Suprapubic skin (tissue), 4 donors: ENCODE measurements around the gene MAP4K5. TPM values are rescaled to one million over a fixed set of nuclear protein-coding genes. Genes with fewer than 3 reads are reported as not detected.

Experiments used
- DNase-seq, 2 donors: peaks; one replicate each; pipeline ENCODE4 v3.0.0-alpha.2; 2019; ENCODE audit warnings: low spot score in 2 of 2
- H3K27ac ChIP-seq: fragments of 200-600 bp; sonication (generic); one replicate; pipeline ENCODE4 v1.5.1; 2019
- H3K27me3 ChIP-seq: fragments of 200-600 bp; sonication (generic); one replicate; pipeline ENCODE4 v1.5.1; 2019
- H3K36me3 ChIP-seq: fragments of 200-600 bp; sonication (generic); one replicate; pipeline ENCODE4 v1.5.1; 2019
- H3K4me1 ChIP-seq: fragments of 200-600 bp; sonication (generic); one replicate; pipeline ENCODE4 v1.5.1; 2019
- H3K4me3 ChIP-seq: fragments of 200-600 bp; sonication (generic); one replicate; pipeline ENCODE4 v1.5.1; 2019; ENCODE audit warnings: mild to moderate bottlenecking
- H3K9me3 ChIP-seq: fragments of 200-600 bp; sonication (generic); one replicate; pipeline ENCODE4 v1.5.1; 2019
- CTCF ChIP-seq, 2 donors: fragments of 200-600 bp in 1 of 2; fragments of 450-650 bp in 1 of 2; sonication (generic) in 1 of 2; IDR thresholded peaks; one replicate each; pipeline ENCODE4 v1.5.1; 2016 to 2019; ENCODE audit warnings: antibody characterized with exemption in 2 of 2, mild to moderate bottlenecking in 1 of 2, moderate library complexity in 1 of 2
- EP300 ChIP-seq: sonication (generic); formaldehyde crosslinking; IDR thresholded peaks from one replicate; pipeline ENCODE4 v1.6.1; 2017; ENCODE audit warnings: antibody characterized with exemption
- POLR2A ChIP-seq, 2 donors: fragments of 450-650 bp; IDR thresholded peaks; one replicate each; pipeline ENCODE4 v1.6.1; 2017; ENCODE audit warnings: antibody characterized with exemption in 2 of 2, mild to moderate bottlenecking in 2 of 2, moderate library complexity in 2 of 2
- POLR2AphosphoS5 ChIP-seq, 3 donors: sonication (generic); formaldehyde crosslinking; IDR thresholded peaks; one replicate each; pipeline ENCODE4 v1.6.1; 2017; ENCODE audit warnings: antibody characterized with exemption in 3 of 3
- WGBS: methylation state at CpG from one replicate; pipeline ENCODE4 v1.1.5; 2018; 5-methylcytosine and 5-hydroxymethylcytosine counted together
- total RNA-seq, 4 donors: library from RNA; depleted of rRNA; stranded (reverse); fragments of >200 nt; gene quantifications; one replicate each; pipeline ENCODE4 v1.1.0, GENCODE V29; 2016

MAP4K5 gene
- total RNA-seq, 4 donors from 2014 or later: 109 to 226 (median 125) TPM

GRCh38 chr14:50528000-50528399 lies 4.4 kb downstream of the MAP4K5 start:
- 88% methylated on average over 1 of the region's 1 CpG for WGBS
- no peaks in the 10 kb centered on the region for H3K36me3 ChIP-seq
- H3K4me3 ChIP-seq: no peak overlapping the region
- H3K27ac ChIP-seq: no peak overlapping the region
- H3K27me3 ChIP-seq: no peaks in the 10 kb centered on the region
- no peak for DNase-seq
- peaks cover 56% of the 10 kb centered on the region for H3K4me1 ChIP-seq
- no peak for TF ChIP-seq CTCF (IDR thresholded peaks at IDR 0.05)
- no peak for TF ChIP-seq POLR2A (IDR thresholded peaks at IDR 0.05)
- TF ChIP-seq EP300: no peak
- no peak for TF ChIP-seq POLR2AphosphoS5 (IDR thresholded peaks at IDR 0.05)
- no peaks in the 10 kb centered on the region for H3K9me3 ChIP-seq

- no peak for DNase-seq
- WGBS: 68% methylated on average over 6 of the region's 6 CpGs
- H3K9me3 ChIP-seq: no peaks in the 10 kb centered on the region
Observed at GRCh38 chr14:50524731-50525515, 7.4 kb downstream of the MAP4K5 start.

DNA sequence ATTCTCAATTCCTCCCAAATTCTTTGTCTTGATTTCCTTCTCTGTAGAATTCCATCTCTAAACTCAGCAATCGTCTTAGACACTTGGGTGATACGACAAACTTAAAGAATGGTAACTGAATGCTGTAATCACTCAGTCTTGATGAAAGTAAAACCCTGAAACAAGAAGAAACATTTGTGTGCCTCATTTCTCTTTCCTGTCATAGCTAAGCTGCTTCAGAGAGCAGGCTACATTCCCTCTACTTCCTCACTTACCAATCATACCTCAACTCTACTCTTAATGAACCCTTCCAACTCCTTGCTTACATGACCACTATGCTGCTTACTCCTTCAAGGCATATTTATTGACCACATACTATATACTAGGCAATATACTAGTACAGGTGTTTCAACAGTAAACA lies 8.3 kb downstream of the MAP4K5 start:
- TF ChIP-seq POLR2AphosphoS5 (IDR thresholded peaks at IDR 0.05) (no peak), CTCF (IDR thresholded peaks at IDR 0.05) (no peak), EP300 (no peak), POLR2A (IDR thresholded peaks at IDR 0.05) (no peak)
- H3K9me3 ChIP-seq: no peaks in the 10 kb centered on the region
- no peak overlapping the region for H3K4me3 ChIP-seq
- no peaks in the 10 kb centered on the region for H3K27me3 ChIP-seq
- H3K4me1 ChIP-seq: peaks cover 44% of the 10 kb centered on the region
- DNase-seq: no peak
- no peaks in the 10 kb centered on the region for H3K36me3 ChIP-seq
- 90% methylated on average over 2 of the region's 2 CpGs for WGBS
- no peak overlapping the region for H3K27ac ChIP-seq

More at GRCh38 chr14:50524731-50525515, 7.4 kb downstream of the MAP4K5 start:
- TF ChIP-seq CTCF (IDR thresholded peaks at IDR 0.05): no peak
- TF ChIP-seq POLR2AphosphoS5 (IDR thresholded peaks at IDR 0.05): no peak
- no peak for TF ChIP-seq POLR2A (IDR thresholded peaks at IDR 0.05)
- no peak overlapping the region for H3K4me3 ChIP-seq
- no peaks in the 10 kb centered on the region for H3K36me3 ChIP-seq
- H3K27ac ChIP-seq: no peak overlapping the region
- no peaks in the 10 kb centered on the region for H3K27me3 ChIP-seq
- peaks cover 53% of the 10 kb centered on the region for H3K4me1 ChIP-seq

DNA sequence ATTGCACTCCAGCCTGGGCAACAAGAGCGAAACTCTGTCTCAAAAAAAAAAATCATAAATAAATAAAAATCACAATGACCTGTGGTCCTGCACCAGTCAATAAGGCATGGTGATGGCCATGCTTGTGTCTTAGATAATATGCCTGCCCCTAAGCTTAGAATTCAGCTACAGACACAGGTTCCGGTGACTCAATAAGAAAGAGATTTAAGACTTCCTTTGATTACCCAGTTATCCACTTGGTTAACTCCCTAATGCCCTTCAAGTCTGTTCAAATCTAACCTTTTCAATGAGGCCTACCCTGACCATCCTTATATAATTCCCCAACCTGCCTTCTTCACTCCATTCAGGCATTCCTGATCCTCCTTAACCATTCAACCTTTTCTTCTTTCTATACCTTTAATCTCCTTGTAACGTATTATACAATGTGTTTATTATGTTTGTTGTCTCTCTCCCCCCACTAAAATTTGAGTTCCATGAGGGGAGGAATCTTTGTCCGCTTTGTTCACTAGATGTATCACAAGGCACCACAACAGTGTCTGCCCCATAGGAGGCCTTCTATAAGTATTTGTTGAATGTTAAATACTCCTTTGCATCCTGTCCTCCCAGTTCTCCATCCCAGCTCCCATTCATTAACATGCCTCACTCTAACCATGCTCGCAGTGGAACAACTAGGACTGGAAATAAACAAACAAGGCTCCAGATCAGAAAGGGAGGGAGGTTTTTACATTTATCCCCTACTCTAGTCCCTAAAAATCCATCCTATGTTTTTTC lies 8.9 kb downstream of the MAP4K5 start:
- H3K4me1 ChIP-seq: peaks cover 43% of the 10 kb centered on the region
- 93% methylated on average over 5 of the region's 5 CpGs for whole genome bisulfite sequencing
- no peaks in the 10 kb centered on the region for H3K27me3 ChIP-seq
- DNase-seq: no peak
- no peak overlapping the region for H3K27ac ChIP-seq
- no peaks in the 10 kb centered on the region for H3K9me3 ChIP-seq
- H3K4me3 ChIP-seq: no peak overlapping the region
- TF ChIP-seq CTCF (IDR thresholded peaks at IDR 0.05) (no peak), POLR2A (IDR thresholded peaks at IDR 0.05) (no peak), POLR2AphosphoS5 (IDR thresholded peaks at IDR 0.05) (no peak), EP300 (no peak)
- H3K36me3 ChIP-seq: no peaks in the 10 kb centered on the region

DNA sequence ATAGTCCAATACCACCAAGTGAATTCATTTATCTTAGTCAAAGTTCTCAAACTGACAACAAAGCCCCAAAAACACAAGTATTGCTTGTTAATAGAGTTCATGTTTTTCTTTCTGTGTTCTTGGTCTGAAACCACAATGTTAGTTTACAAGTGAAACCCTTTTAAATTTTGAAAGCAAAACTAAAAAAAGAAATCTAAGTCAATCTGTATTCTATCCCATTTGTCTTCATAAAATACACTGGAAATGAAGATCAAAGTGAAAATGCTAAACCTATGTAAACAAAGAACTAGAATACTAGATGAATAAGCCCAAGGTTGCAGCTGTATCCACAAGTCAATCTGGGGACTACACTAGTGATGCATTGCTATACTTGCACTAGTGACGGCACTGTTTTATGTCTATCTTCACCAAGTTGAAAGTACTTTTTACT lies 10.4 kb downstream of the MAP4K5 start:
- Histone ChIP-seq H3K36me3 (no peaks in the 10 kb centered on the region), H3K27ac (peak overlapping the region; percentile 53), H3K4me3 (no peak overlapping the region), H3K4me1 (peaks cover 45% of the 10 kb centered on the region), H3K27me3 (no peaks in the 10 kb centered on the region), H3K9me3 (no peaks in the 10 kb centered on the region)
- no peak for TF ChIP-seq POLR2A (IDR thresholded peaks at IDR 0.05)
- WGBS: 79% methylated on average over 1 of the region's 1 CpG
- DNase-seq: no peak
